ENCODE results near the gene IL2RA.
A peak's percentile ranks its signal among the peaks of the same experiment; 100 is the strongest.

Gene IL2RA

GRCh38 chr10:6061056-6061455, 1.1 kb downstream of the IL2RA start:
- no peak for DNase-seq (ENCODE audit: extremely low read depth in 1 of 2, low read depth in 1 of 2)

GRCh38 chr10:6059506-6059905, 2.7 kb downstream of the IL2RA start:
- DNase-seq (ENCODE audit: extremely low read depth in 1 of 2, low read depth in 1 of 2), result no peak

- no peak for DNase-seq (ENCODE audit: extremely low read depth in 1 of 2, low read depth in 1 of 2)
These were observed 3.3 kb downstream of the IL2RA start for GRCh38 chr10:6058682-6059475.

- DNase-seq (ENCODE audit: extremely low read depth in 1 of 2, low read depth in 1 of 2), result no peak
These were observed 5.6 kb downstream of the IL2RA start for GRCh38 chr10:6056411-6057135.

- no peak for DNase-seq (ENCODE audit: extremely low read depth in 1 of 2, low read depth in 1 of 2)
These were observed 6.2 kb downstream of the IL2RA start for GRCh38 chr10:6055929-6056328.

GRCh38 chr10:6054884-6055283, 7.3 kb downstream of the IL2RA start:
- no peak for DNase-seq (ENCODE audit: extremely low read depth in 1 of 2, low read depth in 1 of 2)

- no peak for DNase-seq (ENCODE audit: extremely low read depth in 1 of 2, low read depth in 1 of 2)
These were observed 8.1 kb downstream of the IL2RA start for GRCh38 chr10:6053816-6054631.

GRCh38 chr10:6053303-6053702, 8.9 kb downstream of the IL2RA start:
- no peak for DNase-seq (ENCODE audit: extremely low read depth in 1 of 2, low read depth in 1 of 2)

GRCh38 chr10:6052247-6053221, 9.6 kb downstream of the IL2RA start:
- DNase-seq (ENCODE audit: extremely low read depth in 1 of 2, low read depth in 1 of 2), result peak; percentile 69 to 83

- peak; percentile 86 to 91 for DNase-seq (ENCODE audit: extremely low read depth in 1 of 2, low read depth in 1 of 2)
These were observed 11.2 kb downstream of the IL2RA start for GRCh38 chr10:6050801-6051445.

- no peak for DNase-seq (ENCODE audit: extremely low read depth in 1 of 2, low read depth in 1 of 2)
These were observed 13.2 kb downstream of the IL2RA start for GRCh38 chr10:6049031-6049400.

GRCh38 chr10:6048281-6049030, 13.7 kb downstream of the IL2RA start:
- DNase-seq (ENCODE audit: extremely low read depth in 1 of 2, low read depth in 1 of 2), result no peak

GRCh38 chr10:6047847-6048246, 14.3 kb downstream of the IL2RA start:
- DNase-seq (ENCODE audit: extremely low read depth in 1 of 2, low read depth in 1 of 2), result no peak

- no peak for DNase-seq (ENCODE audit: extremely low read depth in 1 of 2, low read depth in 1 of 2)
These were observed 15.2 kb downstream of the IL2RA start for GRCh38 chr10:6046773-6047611.

- no peak for DNase-seq (ENCODE audit: extremely low read depth in 1 of 2, low read depth in 1 of 2)
These were observed 16.0 kb downstream of the IL2RA start for GRCh38 chr10:6045878-6046772.

GRCh38 chr10:6045314-6045848, 16.8 kb downstream of the IL2RA start:
- no peak for DNase-seq (ENCODE audit: extremely low read depth in 1 of 2, low read depth in 1 of 2)

- DNase-seq (ENCODE audit: extremely low read depth in 1 of 2, low read depth in 1 of 2), result no peak
These were observed 17.3 kb downstream of the IL2RA start for GRCh38 chr10:6044751-6045313.

Data from stimulated activated CD8-positive, alpha-beta memory T cell treated with anti-CD3 and anti-CD28 coated beads, Interleukin-7, amount 100 ng/mL, for 48 hours (primary cell).